HG02973 (cell line): ENCODE results near the gene BBS9.

Experiments used
- ATAC-seq: cut with Tn5 transposase; IDR thresholded peaks from one replicate; pipeline ENCODE4 v1.9.1; 2021; ENCODE audit warnings: moderate library complexity; ENCODE audit not compliant: unreplicated experiment

Gene BBS9

DNA sequence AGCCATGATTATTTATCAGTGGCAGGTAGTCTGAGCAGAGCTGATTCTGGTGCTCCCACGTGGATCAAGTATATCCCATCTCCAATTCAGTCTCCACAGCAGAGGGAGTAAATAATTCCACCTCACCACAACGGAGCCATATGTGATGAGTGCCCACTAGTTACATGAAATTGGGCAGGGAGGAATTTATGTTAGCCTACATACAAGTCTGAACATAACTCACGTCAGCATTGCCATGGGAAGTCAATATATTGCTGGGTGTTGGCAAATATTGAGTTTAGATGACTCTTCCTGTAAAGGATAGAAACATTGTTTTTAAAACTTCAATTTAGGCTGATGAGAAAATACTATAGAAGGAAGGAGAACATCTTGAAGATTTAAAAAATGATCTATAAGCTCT, 507.0 kb downstream of the BBS9 start:
- ATAC-seq = no peak

DNA sequence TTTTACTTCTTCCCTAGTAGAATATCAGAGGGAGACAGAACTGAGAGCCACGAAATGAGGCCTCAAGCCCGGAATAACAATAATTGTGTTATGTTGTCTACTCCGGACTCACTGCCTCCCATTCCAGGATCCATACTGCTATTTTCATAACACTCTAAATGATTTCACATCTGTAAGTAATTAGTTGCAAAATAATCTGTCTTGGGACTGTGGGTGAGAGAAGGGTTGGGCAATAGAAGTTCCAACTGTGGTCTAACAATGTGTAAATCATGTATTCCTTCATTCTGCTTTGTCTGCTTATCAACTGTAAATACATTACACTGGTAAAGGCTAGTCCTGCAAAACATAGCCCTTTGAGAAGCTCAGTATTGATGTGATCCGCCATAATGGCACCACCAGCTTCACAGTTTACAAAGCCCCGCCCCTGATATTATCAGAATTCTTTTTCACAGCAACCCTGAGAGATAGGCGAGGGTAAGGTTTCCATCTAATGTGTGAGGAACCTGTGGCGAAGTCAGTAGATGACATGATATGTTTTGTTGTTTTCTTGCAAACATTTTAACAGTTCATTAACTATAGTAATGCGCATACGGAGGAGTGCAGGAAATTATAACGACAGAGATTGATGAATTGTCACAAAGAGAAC, 510.3 kb downstream of the BBS9 start:
- ATAC-seq = no peak

DNA sequence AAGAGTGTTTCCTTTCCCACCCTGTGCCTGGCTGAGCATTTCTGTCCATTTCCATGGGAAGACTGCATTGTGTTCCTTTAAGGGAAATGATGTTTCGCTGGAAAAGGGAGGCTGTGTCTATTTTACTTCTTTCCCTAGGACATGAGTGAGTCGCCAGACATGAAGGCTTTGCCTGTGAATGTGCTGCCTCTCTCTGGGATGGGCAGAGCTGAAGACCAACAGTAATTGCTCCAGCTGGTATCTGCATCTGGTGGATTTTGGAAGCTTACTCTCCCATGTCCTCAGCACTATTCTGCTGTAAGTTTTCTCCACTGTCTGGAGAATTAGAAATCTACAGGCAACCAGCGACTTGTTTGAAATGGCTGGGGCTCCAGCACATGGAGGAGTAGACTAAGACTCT, 511.4 kb downstream of the BBS9 start:
- ATAC-seq = no peak

DNA sequence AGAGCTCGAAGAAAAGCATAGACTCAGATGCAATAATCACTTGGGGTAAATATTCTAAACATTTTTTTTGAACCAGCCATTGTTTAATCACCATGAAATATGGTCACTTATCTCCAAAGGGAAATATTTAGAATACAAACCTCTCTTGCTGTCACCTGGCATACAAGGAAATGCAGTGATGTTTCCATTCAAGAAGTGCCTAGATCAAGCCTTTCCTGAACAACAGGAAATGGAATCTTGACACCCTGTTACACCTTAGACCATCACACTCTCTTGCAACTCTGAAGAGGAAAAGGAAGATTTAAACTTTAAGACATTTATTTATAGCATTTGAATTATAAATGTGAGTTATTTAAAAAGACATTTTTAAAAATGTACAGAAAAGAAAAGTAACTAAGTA, 512.9 kb downstream of the BBS9 start:
- ATAC-seq = no peak

DNA sequence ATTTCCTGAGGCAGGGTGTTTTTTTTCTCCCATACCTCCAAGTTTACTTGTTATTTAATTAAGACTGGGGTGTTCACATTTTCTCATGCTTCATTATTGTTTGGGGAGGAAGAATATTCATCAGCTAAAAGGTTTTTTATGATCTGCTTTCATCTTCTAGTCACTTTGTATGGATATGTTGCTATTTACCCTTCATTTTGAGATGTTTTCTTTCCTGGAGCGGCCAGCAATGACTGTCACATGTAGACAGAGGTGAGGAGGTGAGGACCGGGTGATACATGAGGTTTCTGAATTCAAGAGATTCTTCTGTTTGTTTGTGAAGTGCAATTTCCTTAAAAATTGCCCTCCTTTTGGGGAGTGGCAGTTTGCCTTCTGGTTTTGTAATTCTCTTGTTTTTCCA, 514.2 kb downstream of the BBS9 start:
- ATAC-seq = no peak

DNA sequence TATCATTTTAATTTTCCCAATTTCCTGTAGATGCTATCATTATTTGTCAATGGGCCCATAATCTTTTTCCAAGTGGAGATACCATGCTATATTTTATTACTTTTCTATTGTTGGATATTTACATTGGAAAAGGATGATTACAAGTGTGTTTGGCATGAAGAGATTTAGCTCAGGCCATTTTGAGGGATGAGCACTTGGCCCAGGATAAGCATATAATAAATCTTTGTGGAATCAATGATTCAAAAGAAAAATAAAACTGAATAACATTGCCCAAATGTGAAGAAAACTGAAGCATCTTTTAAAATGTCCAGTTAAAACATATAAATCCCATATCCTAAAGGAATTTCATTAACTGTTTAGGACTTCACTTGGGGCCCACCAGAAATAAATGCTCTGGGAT, 515.1 kb downstream of the BBS9 start:
- ATAC-seq = no peak

DNA sequence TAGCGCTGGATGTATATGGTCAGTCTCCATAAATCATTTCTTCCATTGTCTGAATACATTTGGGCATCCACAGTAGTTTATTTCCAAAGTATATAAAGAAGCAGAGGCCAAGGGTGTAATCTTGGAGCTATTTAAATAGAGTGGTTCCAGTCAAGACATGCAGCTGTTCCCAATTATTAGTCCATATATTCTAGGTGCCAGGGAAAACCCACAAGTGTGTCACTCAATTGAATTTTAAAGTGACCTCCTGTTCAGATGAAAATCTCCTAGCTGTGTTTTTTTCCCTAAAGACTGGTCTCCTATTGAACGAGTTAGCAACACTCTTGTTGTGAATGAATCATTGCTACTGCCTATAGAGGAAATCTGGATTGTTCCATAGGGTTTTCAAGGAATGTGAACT, 515.7 kb downstream of the BBS9 start:
- no peak for ATAC-seq

DNA sequence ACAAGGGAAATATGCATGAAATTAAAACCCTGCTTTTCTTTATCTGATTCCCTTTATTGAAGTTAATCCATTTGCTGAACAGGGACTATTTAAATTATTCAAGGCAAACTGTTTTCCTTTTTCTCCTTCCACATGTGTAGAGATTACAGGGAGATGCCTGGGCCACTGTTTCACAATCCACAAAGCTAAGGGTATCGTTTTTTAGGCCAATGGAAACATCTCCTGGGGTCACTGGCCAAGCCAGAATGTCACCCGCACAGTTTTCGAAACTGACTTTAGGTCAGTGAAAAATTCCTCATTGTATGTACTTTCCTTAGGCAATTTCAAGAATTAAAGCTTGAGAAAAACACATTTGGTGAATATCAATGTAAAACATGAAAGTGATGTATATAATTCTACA, 516.8 kb downstream of the BBS9 start:
- no peak for ATAC-seq

DNA sequence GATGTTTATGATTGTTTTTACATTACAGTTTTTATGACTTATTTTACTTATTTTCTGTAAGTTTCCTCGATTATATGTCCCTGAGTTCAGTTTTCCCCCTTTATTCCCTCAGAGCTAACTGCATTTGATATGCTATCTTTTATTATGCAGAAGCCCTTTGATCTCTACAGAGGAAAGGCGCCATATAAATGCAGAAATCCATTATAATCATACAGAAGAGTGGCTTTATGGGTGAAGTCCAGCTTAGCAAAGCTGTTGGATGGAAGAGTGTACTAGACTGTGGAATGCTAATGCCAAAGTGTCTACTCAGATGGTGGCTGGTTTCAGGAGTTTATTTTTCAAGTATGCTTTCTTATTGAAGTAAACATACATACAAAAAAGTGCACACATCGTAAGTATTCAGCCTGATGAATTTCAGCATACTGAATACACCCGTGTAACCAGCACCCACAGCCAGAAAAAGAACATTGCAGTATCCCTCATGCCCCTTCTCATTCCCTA, 517.6 kb downstream of the BBS9 start:
- ATAC-seq = no peak

DNA sequence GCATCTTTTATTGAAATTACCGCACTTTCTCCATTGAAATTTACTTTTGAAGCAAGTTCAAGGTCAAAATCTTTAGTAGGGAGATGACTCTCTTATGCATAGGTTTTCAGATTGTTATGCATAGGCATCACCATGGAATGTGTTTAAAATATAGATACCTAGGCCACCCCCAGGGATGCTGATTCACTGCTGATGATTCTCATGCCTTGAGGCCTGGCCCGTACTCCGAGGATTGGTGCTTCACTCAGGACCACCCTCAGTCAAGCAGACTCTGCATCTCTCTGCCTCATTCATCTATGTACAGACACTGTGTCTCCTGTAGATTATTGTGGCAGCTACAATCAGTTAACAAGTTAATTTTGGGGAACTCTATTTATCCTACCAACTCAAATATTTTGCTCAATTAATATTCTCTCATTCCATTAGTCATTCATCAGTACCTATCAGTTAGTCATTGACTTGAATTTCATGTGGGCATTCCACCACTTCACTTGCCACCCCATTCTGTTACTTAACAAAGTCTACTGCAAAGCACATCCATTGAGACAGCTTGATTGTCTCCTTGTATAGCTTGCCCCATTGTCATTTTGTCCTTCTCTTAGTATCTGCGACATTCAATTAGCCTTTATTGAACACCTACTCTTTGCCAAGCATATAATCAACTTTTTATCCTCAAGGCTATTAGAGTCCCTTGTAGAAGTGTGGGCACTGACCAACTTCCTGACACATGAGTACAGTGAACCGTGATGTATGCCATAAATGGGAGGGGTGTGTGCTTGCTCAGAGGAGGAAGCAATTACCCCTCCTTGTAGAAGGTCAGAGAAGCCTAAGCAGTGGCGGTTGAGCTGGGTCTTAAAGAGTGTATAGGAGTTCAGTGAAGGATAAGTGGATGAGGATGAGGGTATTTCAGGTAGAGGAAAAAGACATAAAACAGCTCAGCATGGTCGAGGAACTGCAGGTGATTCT, 520.4 kb downstream of the BBS9 start:
- no peak for ATAC-seq

DNA sequence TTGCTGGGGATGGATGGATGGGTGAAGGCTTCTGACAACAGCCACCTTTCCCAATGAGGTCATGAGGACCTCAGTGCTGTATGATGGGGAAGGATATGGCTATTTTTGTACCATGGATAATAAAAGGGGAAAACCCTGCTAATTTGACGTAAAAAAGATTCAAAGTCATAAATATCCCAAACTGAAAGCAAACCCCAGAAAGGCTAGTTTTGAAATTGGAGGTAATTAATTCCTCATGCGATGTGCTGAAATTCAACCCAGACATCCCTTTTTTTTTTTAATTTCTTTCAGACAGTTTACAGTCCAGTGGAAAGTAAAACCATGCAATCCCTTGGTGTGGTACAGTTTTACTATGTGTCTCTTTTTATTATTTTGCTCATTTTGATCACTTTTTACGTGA, 521.5 kb downstream of the BBS9 start:
- no peak for ATAC-seq

DNA sequence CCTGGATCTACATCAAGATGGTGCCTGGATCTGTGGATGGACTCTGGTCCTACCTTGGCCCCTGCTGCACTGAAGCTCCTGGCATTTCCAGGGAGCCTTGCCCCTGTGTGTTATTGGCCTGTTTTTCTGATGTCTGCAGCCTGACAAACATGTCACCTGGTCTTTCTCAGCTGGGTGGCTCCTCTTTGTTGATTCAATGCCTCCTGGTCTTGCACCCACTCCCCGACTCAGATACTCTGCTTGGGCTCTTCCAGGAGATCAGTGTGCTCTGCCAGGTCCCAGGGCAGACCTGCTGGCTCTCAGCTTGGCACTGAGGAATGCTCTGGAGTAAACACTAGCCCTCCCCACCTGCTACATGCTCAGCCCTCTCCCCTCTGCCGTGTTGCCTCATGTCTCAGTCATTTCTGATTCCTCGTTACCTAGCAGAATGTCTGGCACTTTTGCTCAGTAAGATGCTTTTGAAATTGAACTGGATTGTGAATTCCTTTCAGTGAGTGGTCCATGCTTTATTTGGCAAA, 522.7 kb downstream of the BBS9 start:
- no peak for ATAC-seq

DNA sequence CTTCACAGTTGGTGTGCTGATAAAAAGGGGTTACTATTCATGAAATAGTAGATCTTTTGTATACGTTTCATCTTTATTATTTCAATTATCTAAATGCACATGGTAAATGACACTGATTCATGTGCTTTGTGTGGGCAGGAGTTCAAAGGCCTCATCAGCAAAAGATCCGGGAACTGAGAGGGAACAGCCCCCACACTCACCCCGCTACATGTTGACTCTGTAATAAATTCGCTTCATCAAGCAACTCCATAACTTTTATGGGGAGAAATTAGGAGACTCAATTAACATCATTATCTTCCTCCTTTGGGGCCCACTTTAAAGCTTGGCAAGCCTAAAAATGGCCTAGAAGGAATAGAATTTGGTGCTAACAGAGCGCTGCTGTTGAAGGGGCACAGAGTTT, 525.3 kb downstream of the BBS9 start:
- ATAC-seq = no peak
